Measurements from ENCODE around the gene UCP3.

The UCP3 gene

GRCh38 chr11:73974604-73975478 lies 34.0 kb downstream of the UCP3 start:
- no peak overlapping the region for H3K4me3 ChIP-seq (ENCODE audit: low read depth, low read length)
- in situ Hi-C loops (cut with HindIII; ENCODE audit: low sequenced_read_pairs) = no loop called here
- TF ChIP-seq CTCF (IDR thresholded peaks at IDR 0.05; ENCODE audit: low read depth, low read length, missing control alignments) = no peak
- DNase-seq (ENCODE audit: low read depth) = no peak

GRCh38 chr11:73972620-73973449 lies 36.0 kb downstream of the UCP3 start:
- no peak for TF ChIP-seq CTCF (IDR thresholded peaks at IDR 0.05; ENCODE audit: low read depth, low read length, missing control alignments)
- in situ Hi-C loops (cut with HindIII; ENCODE audit: low sequenced_read_pairs) = no loop called here
- H3K4me3 ChIP-seq (ENCODE audit: low read depth, low read length) = no peak overlapping the region
- DNase-seq (ENCODE audit: low read depth) = no peak

GRCh38 chr11:73972187-73972586 lies 36.7 kb downstream of the UCP3 start:
- TF ChIP-seq CTCF (IDR thresholded peaks at IDR 0.05; ENCODE audit: low read depth, low read length, missing control alignments) = no peak
- no peak for DNase-seq (ENCODE audit: low read depth)
- in situ Hi-C loops (cut with HindIII; ENCODE audit: low sequenced_read_pairs) = no loop called here
- no peak overlapping the region for H3K4me3 ChIP-seq (ENCODE audit: low read depth, low read length)

GRCh38 chr11:73971175-73971719 lies 37.6 kb downstream of the UCP3 start:
- DNase-seq (ENCODE audit: low read depth) = no peak
- in situ Hi-C loops (cut with HindIII; ENCODE audit: low sequenced_read_pairs) = no loop called here
- H3K4me3 ChIP-seq (ENCODE audit: low read depth, low read length) = no peak overlapping the region
- no peak for TF ChIP-seq CTCF (IDR thresholded peaks at IDR 0.05; ENCODE audit: low read depth, low read length, missing control alignments)

- TF ChIP-seq CTCF (IDR thresholded peaks at IDR 0.05; ENCODE audit: low read depth, low read length, missing control alignments) = no peak
- in situ Hi-C loops (cut with HindIII; ENCODE audit: low sequenced_read_pairs) = no loop called here
- no peak for DNase-seq (ENCODE audit: low read depth)
- H3K4me3 ChIP-seq (ENCODE audit: low read depth, low read length) = no peak overlapping the region
Measured at GRCh38 chr11:73969991-73970800, 38.7 kb downstream of the UCP3 start.

- in situ Hi-C loops (cut with HindIII; ENCODE audit: low sequenced_read_pairs) = no loop called here
- no peak for DNase-seq (ENCODE audit: low read depth)
- TF ChIP-seq CTCF (IDR thresholded peaks at IDR 0.05; ENCODE audit: low read depth, low read length, missing control alignments) = no peak
- no peak overlapping the region for H3K4me3 ChIP-seq (ENCODE audit: low read depth, low read length)
Measured at GRCh38 chr11:73969091-73969490, 39.8 kb downstream of the UCP3 start.

Measured in astrocyte of the cerebellum (primary cell).